Cardiac muscle cell (in vitro differentiated cells and primary cell): ENCODE measurements around the gene ZBTB48. TPM values are rescaled to one million over a fixed set of nuclear protein-coding genes. Genes with fewer than 3 reads are reported as not detected.
"Not testable (repeated sequence)": the region's sequence is repeated elsewhere in the genome, so short reads cannot be mapped to it uniquely, and the experiment has no call there.

Experiments used
- DNase-seq, 2 donors: peaks; one replicate each; pipeline versions ENCODE4 v3.0.0 to v3.0.0-alpha.2; 2010 to 2017; ENCODE audit warnings: low read depth in 1 of 2, low spot score in 1 of 2
- H3K27ac ChIP-seq: fragments of 200-600 bp; sonication (generic); 2 replicates; pipeline ENCODE4 v1.5.1; 2016
- H3K27me3 ChIP-seq: fragments of 200-600 bp; sonication (generic); 2 replicates; pipeline ENCODE4 v1.6.0; 2016; ENCODE audit warnings: control low read depth
- H3K36me3 ChIP-seq: fragments of 200-600 bp; sonication (generic); 2 replicates; pipeline ENCODE4 v1.5.1; 2016; ENCODE audit warnings: control low read depth
- H3K4me1 ChIP-seq: fragments of 200-600 bp; sonication (generic); 2 replicates; pipeline ENCODE4 v1.8.1; 2017; ENCODE audit warnings: low read depth, mild to moderate bottlenecking, mixed run types
- H3K4me3 ChIP-seq: fragments of 200-600 bp; sonication (generic); 2 replicates; pipeline ENCODE4 v1.5.1; 2016; ENCODE audit warnings: mild to moderate bottlenecking
- H3K9me3 ChIP-seq: fragments of 200-600 bp; sonication (generic); 2 replicates; pipeline ENCODE4 v1.5.1; 2017; ENCODE audit warnings: low read depth, mild to moderate bottlenecking, control low read depth
- polyA plus RNA-seq: library from polyadenylated mRNA; unstranded; fragments of >200 nt; fragmentation: Nextera tagmentation; extraction: Ambion mirVana; gene quantifications from 2 replicates; pipeline ENCODE4 v1.2.1, GENCODE V29; 2016
- total RNA-seq: library from RNA; depleted of rRNA; stranded (reverse); fragments of >200 nt; gene quantifications from 2 replicates; pipeline ENCODE4 v1.2.3, GENCODE V29; 2016
- TF ChIP-seq, protein P1 (sequence below): IDR thresholded peaks from 2 replicates; pipeline ENCODE4 v1.5.1; 2012; ENCODE audit warnings: low read depth, mild to moderate bottlenecking, low read length

ZBTB48 gene
- total and polyA plus RNA-seq, 2 experiments from 2014 or later, result 28.8 to 46.3 TPM

DNA sequence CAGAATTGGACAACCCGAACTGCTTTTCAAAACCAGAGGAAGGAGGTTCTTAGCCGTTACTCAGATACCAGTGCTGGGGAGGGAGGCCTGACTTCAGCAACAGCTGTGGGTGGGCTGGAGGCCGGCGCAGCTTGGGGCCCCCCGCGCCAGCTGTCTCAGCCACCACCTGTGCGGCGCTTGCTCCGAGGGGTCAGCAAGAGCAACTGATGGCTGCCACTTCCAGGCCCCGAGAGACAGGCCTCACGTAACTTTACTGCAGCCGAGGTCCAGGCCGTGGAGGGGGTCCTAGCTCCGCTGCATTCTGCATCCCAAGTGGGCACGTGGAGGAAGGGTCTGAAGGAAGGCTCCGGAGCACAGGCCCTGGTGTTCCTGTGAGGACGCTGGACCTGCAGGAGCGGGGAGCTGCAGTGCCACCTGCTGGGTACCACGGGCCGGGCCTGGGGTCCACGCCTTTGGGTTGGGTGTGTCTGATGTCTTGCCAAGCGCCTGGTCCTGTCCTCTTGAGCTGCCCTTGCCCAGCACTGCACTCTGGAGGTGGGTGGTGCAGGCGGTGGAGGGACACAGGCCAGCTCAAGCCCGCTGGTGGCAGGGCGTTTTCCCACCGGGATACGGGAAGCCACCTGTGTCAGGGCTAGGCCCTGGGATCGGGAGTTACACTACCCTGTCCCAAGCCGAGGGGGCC lies 54.7 kb downstream of the ZBTB48 start:
- TF ChIP-seq, protein P1, sequence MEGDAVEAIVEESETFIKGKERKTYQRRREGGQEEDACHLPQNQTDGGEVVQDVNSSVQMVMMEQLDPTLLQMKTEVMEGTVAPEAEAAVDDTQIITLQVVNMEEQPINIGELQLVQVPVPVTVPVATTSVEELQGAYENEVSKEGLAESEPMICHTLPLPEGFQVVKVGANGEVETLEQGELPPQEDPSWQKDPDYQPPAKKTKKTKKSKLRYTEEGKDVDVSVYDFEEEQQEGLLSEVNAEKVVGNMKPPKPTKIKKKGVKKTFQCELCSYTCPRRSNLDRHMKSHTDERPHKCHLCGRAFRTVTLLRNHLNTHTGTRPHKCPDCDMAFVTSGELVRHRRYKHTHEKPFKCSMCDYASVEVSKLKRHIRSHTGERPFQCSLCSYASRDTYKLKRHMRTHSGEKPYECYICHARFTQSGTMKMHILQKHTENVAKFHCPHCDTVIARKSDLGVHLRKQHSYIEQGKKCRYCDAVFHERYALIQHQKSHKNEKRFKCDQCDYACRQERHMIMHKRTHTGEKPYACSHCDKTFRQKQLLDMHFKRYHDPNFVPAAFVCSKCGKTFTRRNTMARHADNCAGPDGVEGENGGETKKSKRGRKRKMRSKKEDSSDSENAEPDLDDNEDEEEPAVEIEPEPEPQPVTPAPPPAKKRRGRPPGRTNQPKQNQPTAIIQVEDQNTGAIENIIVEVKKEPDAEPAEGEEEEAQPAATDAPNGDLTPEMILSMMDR, result peak; percentile 50
- DNase-seq, result peak; percentile 51 to 67
- H3K4me1 ChIP-seq, result no peaks in the 10 kb centered on the region
- H3K4me3 ChIP-seq, result no peak overlapping the region
- peaks cover 45% of the 10 kb centered on the region for H3K36me3 ChIP-seq
- H3K27me3 ChIP-seq, result no peaks in the 10 kb centered on the region
- H3K9me3 ChIP-seq, result no peaks in the 10 kb centered on the region
- H3K27ac ChIP-seq, result no peak overlapping the region

DNA sequence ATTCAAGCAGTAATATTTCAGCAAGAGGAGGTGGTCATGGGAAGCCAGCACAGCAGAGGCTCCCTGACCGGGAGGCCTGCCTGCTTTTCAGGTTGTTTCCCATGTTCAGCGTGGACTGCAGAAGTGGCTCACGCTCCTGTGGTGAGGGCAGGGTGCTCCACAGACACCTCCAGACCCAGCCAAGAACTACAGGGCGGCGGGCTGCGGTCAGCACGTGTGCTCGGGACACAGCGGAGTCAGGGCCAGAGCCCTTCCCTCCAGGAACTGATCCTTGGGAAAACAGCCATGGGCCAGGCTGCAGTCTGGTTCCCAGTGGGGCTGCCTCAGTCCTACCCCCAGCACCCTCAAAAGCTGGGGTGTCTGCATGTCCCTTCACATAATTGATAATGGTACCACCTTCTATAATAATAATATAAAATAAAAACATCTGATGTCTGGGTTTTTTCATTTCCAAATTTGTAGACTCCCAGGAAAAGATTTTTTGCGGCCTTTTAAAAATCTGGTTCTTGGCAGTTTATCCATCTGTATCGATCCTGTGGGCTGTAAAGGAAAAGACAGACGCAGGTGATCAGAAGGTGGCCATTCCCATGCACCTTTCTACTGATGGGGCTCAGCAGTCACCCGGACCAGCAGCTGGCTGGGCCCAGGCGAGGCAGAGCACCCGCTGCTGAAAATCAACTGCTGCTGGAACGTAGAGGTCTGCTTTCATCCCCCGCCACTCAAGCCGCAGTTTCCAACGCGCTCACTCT lies 55.5 kb downstream of the ZBTB48 start:
- TF ChIP-seq, protein P1, result no peak
- Histone ChIP-seq H3K4me1 (no peaks in the 10 kb centered on the region), H3K4me3 (no peak overlapping the region), H3K27ac (no peak overlapping the region), H3K9me3 (no peaks in the 10 kb centered on the region), H3K27me3 (no peaks in the 10 kb centered on the region), H3K36me3 (peaks cover 51% of the 10 kb centered on the region)
- no peak for DNase-seq

DNA sequence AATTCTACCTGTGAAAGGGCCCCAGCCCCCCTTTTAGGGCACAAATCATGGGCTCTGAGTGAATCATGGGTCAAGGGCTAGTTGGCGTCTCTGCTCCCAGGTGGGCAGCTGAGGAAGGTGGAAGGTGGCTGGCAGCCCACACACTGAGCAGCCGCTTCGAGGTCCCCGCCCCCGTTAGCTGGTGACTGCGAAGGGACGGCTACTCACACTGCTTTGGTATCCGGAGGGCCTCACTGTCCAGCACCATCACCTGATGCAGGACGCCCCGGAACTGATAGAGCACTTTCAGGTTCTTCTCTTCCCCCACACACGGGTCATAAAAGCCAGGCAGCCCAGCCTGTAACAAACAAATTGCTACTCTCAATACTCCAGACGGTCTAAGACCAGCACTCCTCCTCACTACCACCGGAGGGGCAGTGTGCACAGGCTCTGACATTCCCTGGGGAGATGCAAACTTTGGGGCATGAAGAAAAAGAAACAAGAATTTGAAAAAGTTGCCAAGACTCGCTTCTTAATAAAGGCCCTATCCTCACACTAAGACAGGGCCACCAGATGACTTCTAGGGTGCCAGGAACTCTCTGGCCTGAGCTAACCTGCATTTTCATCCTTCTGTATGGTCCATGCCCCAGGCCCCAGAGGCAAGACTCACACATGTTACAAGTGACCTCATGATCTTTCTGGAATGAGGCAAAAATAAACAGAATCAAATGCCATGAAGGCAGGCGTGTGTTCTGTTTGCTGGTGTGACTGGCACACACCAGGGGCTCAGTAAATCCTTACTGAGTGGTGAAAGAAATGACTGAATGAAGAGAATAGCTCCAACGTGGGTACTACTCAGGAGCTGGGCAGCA lies 56.3 kb downstream of the ZBTB48 start:
- no peaks in the 10 kb centered on the region for H3K4me1 ChIP-seq

DNA sequence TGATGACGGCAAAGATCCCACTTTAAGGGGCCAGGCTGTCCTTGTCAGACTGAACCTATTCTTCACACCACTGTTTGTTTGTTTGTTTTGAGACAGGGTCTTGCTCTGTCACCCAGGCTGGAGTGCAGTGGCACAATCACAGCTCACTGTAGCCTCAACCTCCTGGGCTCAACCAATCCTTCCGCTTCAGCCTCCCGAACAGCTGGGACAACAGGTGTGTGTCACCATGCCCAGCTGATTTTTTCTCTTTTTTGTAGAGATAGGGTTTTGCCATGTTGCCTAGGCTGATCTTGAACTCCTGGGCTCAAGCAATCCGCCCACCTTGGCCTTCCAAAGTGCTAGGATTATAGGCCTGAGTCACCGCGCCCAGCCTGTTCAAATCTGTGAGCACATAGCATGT lies 57.0 kb downstream of the ZBTB48 start:
- H3K4me1 ChIP-seq, H3K27me3 ChIP-seq, H3K4me3 ChIP-seq, DNase-seq, H3K27ac ChIP-seq, H3K9me3 ChIP-seq: not testable (repeated sequence)
- peaks cover 56% of the 10 kb centered on the region for H3K36me3 ChIP-seq

More for the DNA sequence above, 56.3 kb downstream of the ZBTB48 start:
- H3K36me3 ChIP-seq, result peaks cover 59% of the 10 kb centered on the region
- TF ChIP-seq, protein P1, result no peak
- H3K27me3 ChIP-seq, result no peaks in the 10 kb centered on the region
- H3K4me3 ChIP-seq, result no peak overlapping the region
- no peak overlapping the region for H3K27ac ChIP-seq
- no peak for DNase-seq
- no peaks in the 10 kb centered on the region for H3K9me3 ChIP-seq

DNA sequence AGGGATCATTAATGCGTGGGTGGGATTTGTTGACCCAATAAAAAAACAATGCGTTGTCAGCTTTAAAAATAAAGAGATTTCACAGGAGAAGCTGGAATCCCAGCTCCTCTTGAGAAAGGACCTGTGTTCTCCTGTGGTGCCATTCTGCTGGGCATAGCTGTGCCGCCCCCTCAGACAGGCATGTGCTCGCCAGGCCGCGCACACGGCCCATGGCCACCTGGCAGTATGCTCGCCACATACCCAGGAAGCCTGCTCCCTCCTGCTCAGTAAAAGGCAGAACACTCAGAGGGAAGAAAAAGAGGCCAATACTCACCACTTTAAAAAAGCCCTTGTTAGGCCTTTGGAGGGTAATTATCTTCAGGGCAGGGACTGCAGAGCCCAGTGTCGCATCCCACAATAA lies 58.0 kb downstream of the ZBTB48 start:
- no peak for DNase-seq
- TF ChIP-seq, protein P1, result no peak
- H3K27ac ChIP-seq, result no peak overlapping the region
- no peaks in the 10 kb centered on the region for H3K9me3 ChIP-seq
- no peaks in the 10 kb centered on the region for H3K4me1 ChIP-seq
- H3K4me3 ChIP-seq, result no peak overlapping the region
- no peaks in the 10 kb centered on the region for H3K27me3 ChIP-seq
- peaks cover 60% of the 10 kb centered on the region for H3K36me3 ChIP-seq
